Subcutaneous abdominal adipose tissue (tissue), 5 donors: Measurements from ENCODE around the gene SLPI.

ENCODE experiments used
- H3K27ac ChIP-seq: one replicate; pipeline ENCODE4 v1.7.0; 2013; ENCODE audit warnings: low read depth, mild to moderate bottlenecking, inconsistent platforms, low read length, moderate library complexity
- H3K27me3 ChIP-seq, 5 donors: one replicate each; pipeline ENCODE4 v1.7.0; 2013; ENCODE audit warnings: low read length in 5 of 5, inconsistent platforms in 1 of 5; ENCODE audit not compliant: control insufficient read depth in 5 of 5, insufficient read depth in 4 of 5
- H3K36me3 ChIP-seq, 5 donors: one replicate each; pipeline ENCODE4 v1.7.0; 2013; ENCODE audit warnings: low read length in 5 of 5; ENCODE audit not compliant: control insufficient read depth in 5 of 5, insufficient read depth in 5 of 5
- H3K4me1 ChIP-seq, 5 donors: one replicate each; pipeline ENCODE4 v1.7.0; 2013; ENCODE audit warnings: low read length in 5 of 5, mild to moderate bottlenecking in 3 of 5, moderate library complexity in 1 of 5; ENCODE audit not compliant: control insufficient read depth in 5 of 5, insufficient read depth in 5 of 5
- H3K4me3 ChIP-seq, 5 donors: one replicate each; pipeline ENCODE4 v1.7.0; 2013; ENCODE audit warnings: low read length in 5 of 5, low read depth in 1 of 5
- H3K9ac ChIP-seq, 5 donors: one replicate each; pipeline ENCODE4 v1.7.0; 2013; ENCODE audit warnings: low read length in 5 of 5, mild to moderate bottlenecking in 4 of 5, moderate library complexity in 3 of 5
- H3K9me3 ChIP-seq, 5 donors: one replicate each; pipeline ENCODE4 v1.7.0; 2013; ENCODE audit warnings: low read length in 5 of 5; ENCODE audit not compliant: control insufficient read depth in 5 of 5
- donor health status: healthy.
- donor health status: healthy.
- donor health status: healthy.
- donor health status: healthy.
- donor health status: healthy.

Gene SLPI

DNA sequence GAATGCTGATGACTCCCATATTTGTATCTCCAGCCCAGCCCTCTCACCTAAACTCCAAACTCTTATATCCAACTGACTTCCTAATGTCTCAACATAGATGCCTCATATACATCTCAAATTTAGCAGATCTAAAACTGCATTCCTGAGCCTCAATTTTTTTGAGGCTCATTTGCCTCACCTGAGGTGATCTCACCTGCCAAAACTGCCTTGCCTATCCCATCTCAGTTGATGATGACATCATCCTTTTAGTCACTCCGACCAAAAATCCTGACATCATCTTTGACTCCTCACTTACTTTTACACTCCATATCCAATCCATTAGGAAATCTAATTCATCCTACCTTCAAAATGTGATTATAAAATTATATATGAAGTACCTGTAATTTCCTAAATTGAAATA, 25.6 kb upstream of the SLPI start:
- Histone ChIP-seq H3K4me1 (no peaks in the 10 kb centered on the region), H3K4me3 (no peak overlapping the region), H3K27ac (no peak overlapping the region), H3K27me3 (peaks cover 0 to 15% (median 8%) of the 10 kb centered on the region in 5 donors), H3K9ac (no peak overlapping the region), H3K9me3 (no peaks in the 10 kb centered on the region), H3K36me3 (no peaks in the 10 kb centered on the region)

DNA sequence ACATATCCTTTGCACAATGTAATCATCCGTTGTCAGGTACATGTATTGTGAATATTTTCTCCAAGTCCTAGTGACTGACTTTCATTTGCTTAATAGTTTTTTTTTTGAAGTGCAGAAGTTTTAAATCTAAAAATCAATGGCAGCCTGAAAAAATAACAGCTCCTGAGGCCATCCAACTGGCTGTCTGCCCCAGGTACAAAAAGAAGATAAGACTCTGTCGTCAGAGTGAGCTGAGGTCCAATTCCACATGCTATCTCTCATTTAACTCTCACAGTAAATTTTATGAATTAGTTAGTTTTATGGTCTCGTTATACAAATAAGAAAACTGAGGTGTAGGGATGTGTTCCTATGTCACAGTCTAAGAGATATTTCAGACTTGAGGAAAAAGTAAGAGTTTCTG, 21.0 kb upstream of the SLPI start:
- Histone ChIP-seq H3K9me3 (no peaks in the 10 kb centered on the region), H3K36me3 (no peaks in the 10 kb centered on the region), H3K4me1 (no peaks in the 10 kb centered on the region), H3K27me3 (peaks cover 0 to 8% (median 5%) of the 10 kb centered on the region in 5 donors), H3K27ac (no peak overlapping the region), H3K4me3 (no peak overlapping the region), H3K9ac (no peak overlapping the region)

DNA sequence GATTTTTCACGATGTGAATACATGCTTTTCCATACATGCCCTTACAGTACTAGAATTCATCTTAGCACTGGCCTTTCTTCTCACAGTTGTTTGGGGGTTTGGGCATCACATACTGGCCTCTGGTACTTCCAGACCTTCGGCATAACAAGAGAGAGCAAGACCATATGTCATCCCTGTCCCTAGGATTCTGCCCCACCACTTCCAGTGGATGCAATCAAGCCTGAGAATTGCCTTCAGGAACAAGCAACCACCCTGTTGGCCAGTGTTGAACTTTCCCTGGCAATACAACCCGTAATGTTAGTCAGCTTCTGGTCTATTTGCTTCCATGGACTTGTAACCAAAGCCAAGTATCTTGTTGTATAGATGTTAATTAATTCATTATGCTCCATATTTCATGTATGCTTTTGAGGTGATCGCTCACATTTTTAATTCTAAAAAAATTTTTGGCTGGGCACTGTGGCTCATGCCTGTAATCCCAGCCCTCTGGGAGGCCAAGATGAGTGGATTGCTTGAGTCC, 15.4 kb upstream of the SLPI start:
- Histone ChIP-seq H3K4me3 (no peak overlapping the region), H3K36me3 (no peaks in the 10 kb centered on the region), H3K27ac (no peak overlapping the region), H3K4me1 (no peaks in the 10 kb centered on the region), H3K9me3 (no peaks in the 10 kb centered on the region), H3K9ac (no peak overlapping the region), H3K27me3 (peaks cover 0 to 5% (median 4%) of the 10 kb centered on the region in 5 donors)

DNA sequence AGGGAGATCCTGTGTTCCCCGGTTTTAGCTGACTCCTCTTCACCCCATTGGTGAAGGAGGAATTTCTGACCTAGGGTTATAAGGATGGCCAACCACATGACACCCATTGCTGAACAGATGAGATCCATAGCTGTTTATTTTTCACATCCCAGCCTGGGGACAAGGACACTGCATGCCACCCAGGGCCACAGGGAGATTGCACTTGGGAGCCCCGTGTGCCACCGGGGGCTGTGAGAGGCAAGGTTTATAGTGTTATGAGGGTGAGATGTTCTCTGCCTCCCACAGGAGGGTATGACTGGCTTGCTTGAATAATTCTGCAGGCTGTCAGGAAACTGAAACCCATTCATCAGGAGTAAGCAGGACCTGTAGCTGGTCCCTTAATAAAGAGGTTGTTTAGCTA, 14.7 kb upstream of the SLPI start:
- Histone ChIP-seq H3K27ac (no peak overlapping the region), H3K9ac (no peak overlapping the region), H3K4me1 (no peaks in the 10 kb centered on the region)

DNA sequence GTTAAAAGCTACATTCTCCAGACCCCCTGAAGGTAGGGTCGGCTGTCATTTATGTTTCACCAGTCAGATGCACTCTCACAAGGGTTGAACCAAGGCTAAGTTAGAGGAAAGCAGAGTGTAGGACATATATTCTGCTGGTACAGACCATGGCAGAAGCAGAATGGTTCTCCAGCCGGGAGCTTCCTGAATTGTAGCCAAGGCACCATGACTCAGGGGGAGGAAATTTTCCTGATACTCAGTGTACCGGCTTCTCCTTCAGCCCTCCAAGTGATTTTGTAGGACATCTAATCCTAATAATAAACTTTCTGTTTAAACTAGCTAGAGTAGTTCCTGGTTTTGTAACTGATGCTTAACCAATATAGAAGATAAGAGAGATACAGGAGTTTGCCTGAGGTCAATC, 14.2 kb upstream of the SLPI start:
- Histone ChIP-seq H3K9me3 (no peaks in the 10 kb centered on the region), H3K27me3 (peaks cover 0 to 4% (median 0%) of the 10 kb centered on the region in 5 donors), H3K27ac (no peak overlapping the region)

More for the DNA sequence above, 14.7 kb upstream of the SLPI start:
- peaks cover 0 to 4% (median 3%) of the 10 kb centered on the region in 5 donors for H3K27me3 ChIP-seq
- no peak overlapping the region for H3K4me3 ChIP-seq
- no peaks in the 10 kb centered on the region for H3K36me3 ChIP-seq
- H3K9me3 ChIP-seq: no peaks in the 10 kb centered on the region

DNA sequence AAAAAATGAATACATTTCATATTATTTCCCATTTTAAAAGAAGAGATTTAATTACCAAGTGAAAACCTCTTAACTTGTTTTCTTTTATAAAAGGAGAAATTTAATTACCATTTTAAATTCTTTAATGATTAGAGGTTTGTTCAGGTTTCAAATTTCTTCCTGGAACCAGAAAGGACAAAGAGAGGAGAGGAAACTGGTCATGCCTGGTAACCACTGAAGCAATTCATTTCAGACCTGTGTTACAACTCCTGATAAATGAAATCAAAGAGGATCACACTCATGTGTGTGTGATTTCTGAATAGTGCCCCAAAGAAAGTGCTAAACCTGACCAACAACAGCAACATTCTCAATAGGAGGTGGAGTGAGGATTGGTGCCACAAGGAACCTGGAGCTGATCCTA, 12.6 kb upstream of the SLPI start:
- Histone ChIP-seq H3K36me3 (no peaks in the 10 kb centered on the region), H3K4me3 (no peak overlapping the region), H3K9me3 (no peaks in the 10 kb centered on the region), H3K4me1 (no peaks in the 10 kb centered on the region), H3K27ac (no peak overlapping the region), H3K9ac (no peak overlapping the region), H3K27me3 (peaks cover 0 to 4% (median 0%) of the 10 kb centered on the region in 5 donors)

More for the DNA sequence above, 14.2 kb upstream of the SLPI start:
- H3K4me3 ChIP-seq: no peak overlapping the region
- no peak overlapping the region for H3K9ac ChIP-seq
- no peaks in the 10 kb centered on the region for H3K4me1 ChIP-seq
- H3K36me3 ChIP-seq: no peaks in the 10 kb centered on the region

DNA sequence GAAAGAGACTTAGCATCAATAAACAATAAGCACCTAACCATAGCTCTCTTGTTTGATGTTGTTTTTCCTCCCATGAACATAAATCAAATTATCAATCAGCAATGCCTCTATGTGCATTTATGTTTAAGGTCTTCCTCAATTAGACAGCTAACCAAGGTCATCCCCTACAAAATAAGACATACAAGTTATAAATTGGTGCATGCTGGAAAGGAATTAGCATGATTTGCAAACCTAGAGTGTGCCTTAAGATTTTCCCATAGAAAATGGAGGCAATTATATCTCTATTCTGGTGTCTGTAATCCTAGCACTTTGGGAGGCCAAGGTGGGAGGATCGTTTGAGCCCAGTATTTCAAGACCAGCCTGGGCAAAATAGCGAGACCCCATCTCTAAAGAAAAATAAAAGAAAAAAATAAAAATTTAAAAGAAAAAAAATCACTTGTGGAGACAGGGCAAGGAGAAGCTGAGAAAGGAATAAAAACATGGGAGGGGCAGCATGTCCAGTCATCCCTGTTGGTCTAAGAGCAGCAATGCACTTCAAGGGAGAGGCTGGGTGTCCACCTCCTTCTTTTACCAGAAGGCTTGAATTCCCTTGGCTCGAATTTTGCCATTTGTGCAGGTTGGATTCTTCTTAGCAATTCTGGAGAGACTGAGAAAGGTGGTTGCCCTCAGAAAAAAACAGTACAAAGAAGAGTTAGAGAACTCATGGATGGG, 9.3 kb upstream of the SLPI start:
- no peak overlapping the region for H3K9ac ChIP-seq
- H3K27ac ChIP-seq: no peak overlapping the region
- no peaks in the 10 kb centered on the region for H3K9me3 ChIP-seq
- H3K27me3 ChIP-seq: peaks cover 0 to 9% (median 3%) of the 10 kb centered on the region in 5 donors
- no peaks in the 10 kb centered on the region for H3K4me1 ChIP-seq
- no peak overlapping the region for H3K4me3 ChIP-seq
- H3K36me3 ChIP-seq: no peaks in the 10 kb centered on the region

DNA sequence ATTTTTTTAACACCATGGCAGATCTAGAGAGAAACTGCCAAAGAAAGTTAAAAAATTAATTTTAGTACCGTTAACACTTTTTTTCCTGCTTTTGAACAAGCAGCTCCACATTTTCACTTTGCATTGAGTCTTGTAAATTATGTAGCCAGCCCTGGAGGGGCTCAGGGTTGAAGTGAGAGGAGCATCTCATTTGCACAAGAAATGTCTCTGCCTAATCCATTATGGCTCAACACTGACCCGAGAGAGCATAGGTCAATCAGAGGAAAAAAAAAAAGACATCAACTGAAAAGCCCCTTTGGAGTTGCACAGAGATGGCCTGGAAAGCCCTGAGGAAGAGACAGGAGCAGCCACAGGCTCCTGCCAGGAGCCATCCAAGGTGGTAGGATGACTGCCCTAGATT, 4.3 kb upstream of the SLPI start:
- Histone ChIP-seq H3K27ac (no peak overlapping the region), H3K36me3 (no peaks in the 10 kb centered on the region), H3K4me3 (no peak overlapping the region), H3K27me3 (peaks cover 0 to 9% (median 3%) of the 10 kb centered on the region in 5 donors), H3K9ac (no peak overlapping the region), H3K4me1 (peaks cover 2 to 13% (median 9%) of the 10 kb centered on the region in 5 donors), H3K9me3 (no peaks in the 10 kb centered on the region)

DNA sequence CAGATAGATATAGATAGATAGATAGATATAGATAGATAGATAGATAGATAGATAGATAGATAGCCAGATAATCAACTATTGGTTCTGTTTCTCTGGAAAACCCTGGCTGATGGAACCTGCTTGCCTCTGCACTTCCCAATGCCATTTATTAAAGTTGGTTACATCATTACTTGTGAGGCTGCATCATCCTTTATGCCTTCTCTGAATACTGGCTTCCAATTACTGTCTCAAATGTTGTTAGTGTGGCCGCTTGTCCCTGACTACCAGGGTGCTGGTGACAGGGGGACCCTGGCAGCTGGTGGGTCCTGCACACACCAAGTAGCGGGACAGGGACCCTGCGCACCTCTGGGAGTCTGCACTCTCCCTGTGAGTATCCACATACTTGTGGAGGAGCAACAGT, 3.9 kb upstream of the SLPI start:
- H3K9ac ChIP-seq: no peak overlapping the region
- H3K36me3 ChIP-seq: no peaks in the 10 kb centered on the region
- H3K9me3 ChIP-seq: no peaks in the 10 kb centered on the region
- no peak overlapping the region for H3K4me3 ChIP-seq
- H3K27me3 ChIP-seq: peaks cover 0 to 13% (median 3%) of the 10 kb centered on the region in 5 donors
- H3K27ac ChIP-seq: no peak overlapping the region
- peaks cover 2 to 13% (median 9%) of the 10 kb centered on the region in 5 donors for H3K4me1 ChIP-seq

DNA sequence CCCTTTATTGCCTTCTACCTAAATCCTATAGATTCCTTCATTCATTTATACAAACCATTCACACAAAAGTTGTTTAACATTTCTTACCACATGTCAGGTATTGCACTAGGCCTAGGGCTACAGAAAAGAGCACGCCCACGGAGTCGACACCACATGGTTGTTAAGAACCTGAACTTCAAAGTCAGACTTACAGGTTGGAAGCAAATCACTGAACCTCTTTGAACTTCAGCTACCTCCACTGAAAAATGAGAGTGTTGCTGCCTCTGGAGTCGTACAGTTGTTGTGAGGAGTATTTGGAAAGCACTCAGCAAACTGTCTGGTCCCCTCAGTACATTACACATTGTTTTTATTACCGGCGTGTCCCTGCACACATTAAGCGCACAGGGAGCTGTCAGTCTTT, 3.3 kb upstream of the SLPI start:
- peaks cover 0 to 13% (median 3%) of the 10 kb centered on the region in 5 donors for H3K27me3 ChIP-seq
- H3K36me3 ChIP-seq: no peaks in the 10 kb centered on the region
- no peak overlapping the region for H3K9ac ChIP-seq
- H3K4me3 ChIP-seq: no peak overlapping the region
- H3K9me3 ChIP-seq: no peaks in the 10 kb centered on the region
- peaks cover 2 to 13% (median 9%) of the 10 kb centered on the region in 5 donors for H3K4me1 ChIP-seq
- no peak overlapping the region for H3K27ac ChIP-seq
